HK-2 (cell line): ENCODE data around the gene PRRC2B.
"Not testable (repeated sequence)": the region's sequence is repeated elsewhere in the genome, so short reads cannot be mapped to it uniquely, and the experiment has no call there.

Experiments used
- DNase-seq: peaks from one replicate; pipeline ENCODE4 v3.0.0-alpha.2; 2018; ENCODE audit not compliant: unreplicated experiment

PRRC2B gene

GRCh38 chr9:131393622-131394463 is at the start of gene PRRC2B:
Gene PRRC2B, plus strand, starts transcription at chr9:131394086. Its CDS starts 36,059 bp downstream, at chr9:131430145.
- DNase-seq: peak; percentile 86

- not testable (repeated sequence) for DNase-seq
Observed at GRCh38 chr9:131344931-131345535, 48.9 kb upstream of the PRRC2B start.

- no peak for DNase-seq
Observed at GRCh38 chr9:131346559-131346958, 47.3 kb upstream of the PRRC2B start.

GRCh38 chr9:131347376-131348020 is 46.4 kb upstream of the PRRC2B start:
- DNase-seq: no peak

GRCh38 chr9:131348631-131349521 is 45.0 kb upstream of the PRRC2B start:
- no peak for DNase-seq

- DNase-seq: no peak
Observed at GRCh38 chr9:131349522-131349880, 44.4 kb upstream of the PRRC2B start.

- DNase-seq: peak; percentile 85
Observed at GRCh38 chr9:131349881-131350563, 43.9 kb upstream of the PRRC2B start.

- DNase-seq: not testable (repeated sequence)
Observed at GRCh38 chr9:131356479-131356878, 37.4 kb upstream of the PRRC2B start.

GRCh38 chr9:131358556-131358955 is 35.3 kb upstream of the PRRC2B start:
- no peak for DNase-seq

- DNase-seq: no peak
Observed at GRCh38 chr9:131361202-131361833, 32.6 kb upstream of the PRRC2B start.

GRCh38 chr9:131365546-131365945 is 28.3 kb upstream of the PRRC2B start:
- DNase-seq: no peak

- no peak for DNase-seq
Observed at GRCh38 chr9:131366761-131367401, 27.0 kb upstream of the PRRC2B start.

GRCh38 chr9:131367450-131367849 is 26.4 kb upstream of the PRRC2B start:
- DNase-seq: no peak

GRCh38 chr9:131370638-131371037 is 23.2 kb upstream of the PRRC2B start:
- DNase-seq: no peak

GRCh38 chr9:131372599-131372973 is 21.3 kb upstream of the PRRC2B start:
- not testable (repeated sequence) for DNase-seq

- DNase-seq: not testable (repeated sequence)
Observed at GRCh38 chr9:131374638-131375037, 19.2 kb upstream of the PRRC2B start.

- no peak for DNase-seq
Observed at GRCh38 chr9:131379056-131379455, 14.8 kb upstream of the PRRC2B start.

- DNase-seq: peak; percentile 35
Observed at GRCh38 chr9:131382850-131383729, 10.8 kb upstream of the PRRC2B start.

- no peak for DNase-seq
Observed at GRCh38 chr9:131385296-131385695, 8.6 kb upstream of the PRRC2B start.
